ENCODE data around the gene ANXA4.
"Not testable (repeated sequence)": the region's sequence is repeated elsewhere in the genome, so short reads cannot be mapped to it uniquely, and the experiment has no call there.

ANXA4 gene

GRCh38 chr2:69805887-69806286 is 64.0 kb downstream of the ANXA4 start:
- DNase-seq, result no peak

GRCh38 chr2:69807821-69808540 is 66.0 kb downstream of the ANXA4 start:
- no peak for DNase-seq

GRCh38 chr2:69810550-69810949 is 68.6 kb downstream of the ANXA4 start:
- DNase-seq, result no peak

GRCh38 chr2:69811018-69811417 is 69.1 kb downstream of the ANXA4 start:
- no peak for DNase-seq

DNA sequence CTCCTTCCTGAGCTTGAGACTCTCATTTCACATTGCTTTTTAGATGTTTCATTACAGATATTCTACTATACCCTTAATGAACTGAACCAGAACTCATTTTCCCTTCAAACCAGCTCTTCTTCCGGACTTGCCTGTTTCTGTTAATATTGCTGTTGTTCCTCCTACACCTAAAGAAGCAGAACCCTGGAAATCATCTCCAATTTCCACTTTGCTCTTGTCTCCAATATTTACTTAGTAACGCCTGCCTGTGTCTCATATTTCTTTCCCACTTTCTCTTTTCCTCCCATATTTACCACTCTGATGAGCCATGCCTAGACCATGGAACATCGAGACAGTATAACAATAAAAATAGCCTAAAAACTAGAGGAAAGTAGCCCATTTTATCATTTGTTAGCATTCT is 69.7 kb downstream of the ANXA4 start:
- no peak for DNase-seq

DNA sequence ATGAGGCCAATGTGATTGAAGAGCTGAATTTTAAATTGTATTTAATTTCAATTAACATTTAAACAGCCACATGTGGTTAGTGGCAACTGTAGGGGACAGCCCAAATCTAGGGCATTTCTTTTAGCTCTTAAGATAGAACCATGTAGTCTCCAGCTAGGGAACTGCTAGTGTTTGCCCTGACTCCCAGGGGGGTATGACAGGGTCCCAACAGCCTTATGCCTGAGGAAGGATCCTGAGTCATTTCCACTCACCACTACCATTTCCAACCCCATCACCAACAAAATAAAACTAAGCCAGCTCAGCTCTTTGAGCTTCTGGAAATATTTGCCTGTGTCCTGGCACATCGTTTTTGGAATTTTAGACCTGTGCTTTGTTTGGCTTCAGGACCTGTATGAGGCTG is 73.8 kb downstream of the ANXA4 start:
- no peak for DNase-seq

- peak; percentile 42 for DNase-seq
Measured at GRCh38 chr2:69816923-69817542, 75.1 kb downstream of the ANXA4 start.

- no peak for DNase-seq
Measured at GRCh38 chr2:69817729-69818501, 76.0 kb downstream of the ANXA4 start.

- no peak for DNase-seq
Measured at GRCh38 chr2:69827796-69828540, 86.0 kb downstream of the ANXA4 start.

DNA sequence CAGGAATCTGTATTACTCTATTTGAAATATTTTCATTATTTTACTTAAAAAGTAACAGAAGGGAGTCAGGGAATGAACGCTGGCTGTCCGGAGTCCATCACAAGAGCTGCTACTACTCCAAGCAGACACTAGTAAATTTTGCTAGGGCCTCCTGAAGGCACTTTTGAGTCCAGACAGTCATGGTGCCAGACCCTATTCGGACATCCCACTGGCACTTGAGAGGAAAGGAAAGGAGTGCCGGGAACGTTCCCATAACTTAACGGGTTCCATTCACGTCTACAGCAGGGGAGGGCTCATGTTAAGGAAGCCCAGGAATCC is 87.0 kb downstream of the ANXA4 start:
- DNase-seq, result no peak

DNA sequence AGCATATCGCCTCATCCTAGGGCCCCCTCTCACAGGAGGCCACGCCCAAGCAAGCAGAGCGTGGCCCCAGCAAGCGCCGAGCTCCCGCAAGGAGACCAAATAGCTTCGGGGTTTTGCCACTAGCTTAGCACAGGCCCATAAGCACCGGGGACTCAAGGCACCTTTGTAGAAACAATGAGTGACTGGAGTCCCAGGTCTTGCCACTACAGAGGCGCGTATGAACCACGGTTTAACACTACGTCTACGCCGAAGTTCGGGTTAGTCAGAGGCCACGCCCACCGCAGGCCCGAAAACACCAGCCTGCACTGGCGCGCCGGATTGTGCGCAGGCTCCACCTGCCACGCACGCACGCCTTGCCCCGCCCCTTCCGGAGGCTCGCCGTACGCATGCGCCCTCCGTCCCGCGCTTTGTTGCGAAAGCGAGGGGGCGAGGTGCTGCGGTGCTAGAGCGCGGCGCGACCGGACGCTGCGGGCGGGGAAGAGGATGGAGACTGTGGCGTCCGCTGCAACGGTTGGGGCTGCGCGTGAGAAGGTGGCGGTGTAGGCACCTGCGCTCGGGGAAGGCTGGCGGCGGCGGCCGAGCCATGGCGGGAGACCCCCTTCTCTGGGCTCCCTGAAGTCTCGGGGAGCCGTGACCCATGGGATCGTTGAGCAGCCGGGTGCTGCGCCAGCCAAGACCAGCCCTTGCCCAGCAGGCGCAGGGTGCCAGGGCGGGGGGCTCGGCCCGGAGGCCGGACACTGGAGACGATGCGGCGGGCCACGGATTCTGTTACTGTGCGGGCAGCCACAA is 87.5 kb downstream of the ANXA4 start, which contains the start of gene GMCL1:
Gene GMCL1 (plus strand): TSS at position 405 of the 789 bp plus-strand sequence. CDS start 233 bp downstream, at position 638.
- DNase-seq, result peak; percentile 99

DNA sequence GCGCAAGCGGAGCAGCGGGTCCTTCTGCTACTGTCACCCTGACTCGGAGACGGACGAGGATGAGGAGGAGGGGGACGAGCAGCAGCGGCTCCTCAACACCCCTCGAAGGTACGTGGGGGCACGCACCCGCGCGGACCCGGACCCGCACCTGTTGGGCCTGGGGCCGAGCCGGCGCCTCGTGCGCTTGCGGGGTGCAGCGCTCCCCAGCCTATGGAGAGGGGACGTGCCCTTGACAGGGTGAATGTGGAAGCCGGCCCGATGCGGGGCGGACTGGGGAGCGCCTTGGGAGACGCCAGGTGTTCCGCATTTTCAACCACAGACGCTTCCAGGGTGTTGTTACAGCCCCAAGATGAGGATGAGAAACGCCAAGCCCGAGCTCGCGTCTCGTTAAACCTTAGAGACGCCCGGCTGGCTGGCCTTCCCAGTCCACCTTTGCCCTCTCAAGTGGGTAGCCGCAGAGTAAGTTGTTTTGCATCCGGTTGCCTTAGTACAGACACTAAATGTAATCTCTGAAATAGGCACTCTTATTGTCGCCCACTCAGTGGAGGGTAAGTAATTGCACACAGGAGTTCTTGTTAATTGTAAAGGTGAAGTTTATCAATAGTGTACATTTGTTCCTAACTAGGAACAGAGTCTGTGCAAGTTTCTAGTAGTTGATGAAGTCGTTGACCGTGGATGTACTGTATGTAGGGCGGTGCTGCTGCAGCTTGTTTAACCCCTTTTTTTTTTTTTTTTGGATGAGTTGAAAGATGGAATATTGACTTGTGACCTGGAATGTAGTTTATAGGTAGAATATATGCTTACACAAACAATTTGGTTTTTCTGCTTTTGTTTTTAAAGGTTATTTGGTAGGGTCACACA is 88.3 kb downstream of the ANXA4 start:
- no peak for DNase-seq

GRCh38 chr2:69830906-69831241 is 88.9 kb downstream of the ANXA4 start:
- DNase-seq, result not testable (repeated sequence)

- no peak for DNase-seq
Measured at GRCh38 chr2:69831354-69831905, 89.5 kb downstream of the ANXA4 start.

DNA sequence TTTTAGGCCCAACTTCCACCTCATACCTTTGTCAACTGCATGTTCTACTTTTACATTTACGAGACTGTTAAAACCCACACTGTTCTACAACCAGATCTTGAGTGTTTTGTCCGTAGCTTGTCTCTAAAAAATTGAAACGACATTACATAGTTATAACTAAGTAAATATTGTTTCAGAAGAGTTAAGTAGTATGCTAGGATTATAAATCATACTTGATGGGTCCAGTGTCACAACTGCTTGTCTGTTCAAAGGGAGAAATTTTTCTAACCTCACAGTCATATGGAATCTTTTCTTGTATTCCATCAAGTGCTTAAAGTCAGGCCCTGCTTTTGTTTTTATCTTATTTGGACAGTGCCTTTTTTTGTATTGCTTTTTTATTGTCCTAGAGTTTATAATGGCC is 91.8 kb downstream of the ANXA4 start:
- DNase-seq, result no peak

- no peak for DNase-seq
Measured at GRCh38 chr2:69835666-69836065, 93.7 kb downstream of the ANXA4 start.

DNA sequence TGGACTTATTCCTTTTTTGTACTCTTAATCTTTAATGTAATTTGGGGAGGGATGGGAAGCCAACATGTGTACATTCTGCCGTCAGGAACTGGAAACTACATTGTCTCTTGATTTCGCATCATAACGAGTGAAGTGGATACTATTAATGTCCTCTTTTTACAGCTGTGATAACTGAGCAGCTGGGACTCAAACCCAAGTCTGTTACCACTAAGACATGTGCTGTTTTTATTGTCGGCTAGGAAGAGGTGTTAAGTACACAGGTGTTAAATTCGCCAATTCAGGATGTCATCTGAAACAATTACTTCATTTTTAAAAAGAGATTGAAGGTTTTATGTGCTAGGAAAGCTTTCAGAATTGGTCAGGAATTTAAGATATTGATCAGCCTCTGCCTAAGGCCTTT is 94.4 kb downstream of the ANXA4 start:
- no peak for DNase-seq

- DNase-seq, result no peak
Measured at GRCh38 chr2:69837533-69837932, 95.6 kb downstream of the ANXA4 start.

DNA sequence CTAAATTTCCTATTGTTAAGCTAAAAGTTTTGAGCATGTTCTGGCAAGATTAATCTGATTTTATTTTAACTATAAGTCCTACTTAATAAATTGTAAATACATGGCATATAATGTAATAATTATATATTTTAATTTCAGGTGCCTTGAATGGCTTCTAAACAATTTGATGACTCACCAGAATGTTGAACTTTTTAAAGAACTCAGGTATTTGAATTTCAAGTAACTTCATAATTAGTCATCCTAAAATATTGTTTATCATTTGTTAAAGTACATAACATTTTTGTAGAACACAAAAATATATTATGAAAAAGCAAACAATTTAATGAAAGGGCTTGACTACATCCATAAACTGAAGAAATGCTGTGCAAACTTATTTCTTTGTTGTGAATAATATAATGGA is 102.1 kb downstream of the ANXA4 start:
- DNase-seq, result no peak

DNA sequence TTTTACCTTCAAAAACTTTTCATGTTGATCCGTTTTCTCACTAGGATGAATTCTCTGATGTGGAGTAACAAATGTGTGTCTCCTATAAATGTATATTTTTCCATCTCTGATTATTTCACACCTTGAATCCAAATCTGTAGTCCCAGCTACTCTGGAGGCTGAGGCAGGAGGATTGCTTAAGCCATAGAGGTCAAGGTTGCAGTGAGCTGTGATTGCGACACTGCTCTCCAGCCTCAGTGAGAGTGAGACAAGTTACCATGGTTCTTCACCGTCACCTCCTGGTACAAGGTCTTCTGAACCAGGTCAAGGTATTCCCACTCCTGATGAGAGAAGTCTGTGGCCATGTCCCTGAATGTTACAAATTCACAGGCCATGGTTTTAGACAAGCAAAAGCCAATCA is 102.6 kb downstream of the ANXA4 start:
- no peak for DNase-seq
